ENCODE measurements around the gene RAP2A. TPM values are rescaled to one million over a fixed set of nuclear protein-coding genes. Genes with fewer than 3 reads are reported as not detected.

RAP2A gene
- total and polyA plus RNA-seq, 4 donors, result 3.1 to 37.2 (median 6.7) TPM

DNA sequence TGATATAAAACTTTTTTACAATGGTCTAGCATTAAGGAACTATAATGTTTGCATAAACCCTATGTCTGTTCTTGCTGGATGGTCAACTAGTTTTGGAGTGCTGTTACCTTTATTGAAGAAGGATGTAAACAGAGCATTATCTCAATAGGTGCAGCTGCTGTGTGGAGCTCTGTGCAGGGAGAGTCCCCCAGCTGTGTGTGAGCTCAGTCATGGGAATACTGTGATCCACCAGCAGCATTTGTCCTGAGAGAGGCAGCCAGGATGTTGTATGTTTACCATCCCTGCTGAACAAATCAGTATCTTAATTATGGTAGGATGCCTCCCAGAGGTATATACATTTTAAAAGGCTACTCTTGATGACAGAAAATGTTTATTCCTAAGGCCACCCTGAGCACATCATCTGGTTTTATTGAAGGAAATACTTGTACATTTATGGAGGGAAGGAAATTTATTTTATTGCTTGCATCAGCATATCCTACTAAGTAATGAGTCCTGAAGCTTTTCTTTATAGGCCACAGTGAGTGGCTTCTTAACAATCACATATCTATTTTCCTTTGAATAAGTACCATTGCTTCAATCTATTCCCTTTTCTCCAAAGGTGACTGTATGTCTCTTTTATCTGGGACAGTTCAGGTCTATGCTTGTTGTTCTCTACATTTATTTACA is 11.7 kb downstream of the RAP2A start:
- H3K36me3 ChIP-seq (ENCODE audit: control insufficient read depth in 4 of 4, insufficient read depth in 3 of 4, low read depth in 1 of 4, low read length in 3 of 4), result no peaks in the 10 kb centered on the region
- no peaks in the 10 kb centered on the region for H3K27me3 ChIP-seq (ENCODE audit: control insufficient read depth in 4 of 4, insufficient read depth in 4 of 4, low read length in 3 of 4)
- no peak for DNase-seq (ENCODE audit: low spot score)
- H3K4me1 ChIP-seq (ENCODE audit: control insufficient read depth in 4 of 4, insufficient read depth in 4 of 4, low read length in 3 of 4), result peaks cover 0 to 2% (median 0%) of the 10 kb centered on the region in 4 donors
- no peak overlapping the region for H3K27ac ChIP-seq (ENCODE audit: low read depth in 1 of 2, low read length in 2 of 2)
- no peak for TF ChIP-seq EGR1 (IDR thresholded peaks at IDR 0.05; ENCODE audit: low read depth in 2 of 2)
- TF ChIP-seq JUND (IDR thresholded peaks at IDR 0.05), result no peak
- no peak for TF ChIP-seq NR2F2 (IDR thresholded peaks at IDR 0.05)
- no peak for TF ChIP-seq MAX (IDR thresholded peaks at IDR 0.05)
- TF ChIP-seq GABPA (IDR thresholded peaks at IDR 0.05 in 1 of 2, conservative IDR thresholded peaks at IDR 0.05 in 1 of 2), result no peak
- no peak for TF ChIP-seq YY1 (IDR thresholded peaks at IDR 0.05)
- TF ChIP-seq RXRA (IDR thresholded peaks at IDR 0.05), result no peak
- TF ChIP-seq TAF1 (conservative IDR thresholded peaks at IDR 0.05), result no peak
- TF ChIP-seq HNF4G (IDR thresholded peaks at IDR 0.05), result no peak
- TF ChIP-seq SP1 (IDR thresholded peaks at IDR 0.05), result no peak
- TF ChIP-seq, protein P1, sequence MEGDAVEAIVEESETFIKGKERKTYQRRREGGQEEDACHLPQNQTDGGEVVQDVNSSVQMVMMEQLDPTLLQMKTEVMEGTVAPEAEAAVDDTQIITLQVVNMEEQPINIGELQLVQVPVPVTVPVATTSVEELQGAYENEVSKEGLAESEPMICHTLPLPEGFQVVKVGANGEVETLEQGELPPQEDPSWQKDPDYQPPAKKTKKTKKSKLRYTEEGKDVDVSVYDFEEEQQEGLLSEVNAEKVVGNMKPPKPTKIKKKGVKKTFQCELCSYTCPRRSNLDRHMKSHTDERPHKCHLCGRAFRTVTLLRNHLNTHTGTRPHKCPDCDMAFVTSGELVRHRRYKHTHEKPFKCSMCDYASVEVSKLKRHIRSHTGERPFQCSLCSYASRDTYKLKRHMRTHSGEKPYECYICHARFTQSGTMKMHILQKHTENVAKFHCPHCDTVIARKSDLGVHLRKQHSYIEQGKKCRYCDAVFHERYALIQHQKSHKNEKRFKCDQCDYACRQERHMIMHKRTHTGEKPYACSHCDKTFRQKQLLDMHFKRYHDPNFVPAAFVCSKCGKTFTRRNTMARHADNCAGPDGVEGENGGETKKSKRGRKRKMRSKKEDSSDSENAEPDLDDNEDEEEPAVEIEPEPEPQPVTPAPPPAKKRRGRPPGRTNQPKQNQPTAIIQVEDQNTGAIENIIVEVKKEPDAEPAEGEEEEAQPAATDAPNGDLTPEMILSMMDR (IDR thresholded peaks at IDR 0.05; ENCODE audit: low read depth, low read length, missing input control), result no peak
- no peak for TF ChIP-seq HNF4A (conservative IDR thresholded peaks at IDR 0.05)
- TF ChIP-seq, protein P2, sequence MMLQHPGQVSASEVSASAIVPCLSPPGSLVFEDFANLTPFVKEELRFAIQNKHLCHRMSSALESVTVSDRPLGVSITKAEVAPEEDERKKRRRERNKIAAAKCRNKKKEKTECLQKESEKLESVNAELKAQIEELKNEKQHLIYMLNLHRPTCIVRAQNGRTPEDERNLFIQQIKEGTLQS (IDR thresholded peaks at IDR 0.05), result no peak
- TF ChIP-seq FOXA1 (IDR thresholded peaks at IDR 0.05), result no peak
- TF ChIP-seq REST (IDR thresholded peaks at IDR 0.05), result no peak
- TF ChIP-seq ZBTB33 (IDR thresholded peaks at IDR 0.05), result no peak
- TF ChIP-seq FOXA2 (IDR thresholded peaks at IDR 0.05), result no peak
- TF ChIP-seq RAD21 (IDR thresholded peaks at IDR 0.05), result no peak
- H3K9me3 ChIP-seq (ENCODE audit: control insufficient read depth in 4 of 4, low read length in 3 of 4), result no peaks in the 10 kb centered on the region
- no peak overlapping the region for H3K9ac ChIP-seq (ENCODE audit: low read depth in 1 of 2, low read length in 2 of 2)
- no peak overlapping the region for H3K4me3 ChIP-seq (ENCODE audit: low read depth in 1 of 3, low read length in 3 of 3)

All from liver (tissue), 9 donors.